Nephron progenitor cell (in vitro differentiated cells): ENCODE data around the gene CDK14.

Experiments used
- DNase-seq: peaks from one replicate; pipeline ENCODE4 v3.0.0; 2021
- H3K27ac Mint-ChIP-seq: 2 replicates; pipeline ENCODE4 v1.8.0; 2021; ENCODE audit warnings: mild to moderate bottlenecking, moderate library complexity, mixed read lengths
- H3K27me3 Mint-ChIP-seq: 2 replicates; pipeline ENCODE4 v1.8.0; 2021; ENCODE audit warnings: mild to moderate bottlenecking, low read depth, mixed read lengths; ENCODE audit not compliant: poor library complexity
- H3K36me3 Mint-ChIP-seq: 2 replicates; pipeline ENCODE4 v1.8.0; 2021; ENCODE audit warnings: low read depth, mixed read lengths
- H3K4me1 Mint-ChIP-seq: 2 replicates; pipeline ENCODE4 v1.8.0; 2021; ENCODE audit warnings: mixed read lengths
- H3K4me3 Mint-ChIP-seq: 2 replicates; pipeline ENCODE4 v1.8.0; 2021; ENCODE audit warnings: mild to moderate bottlenecking, moderate library complexity, mixed read lengths
- H3K9me3 Mint-ChIP-seq: 2 replicates; pipeline ENCODE4 v1.8.0; 2021; ENCODE audit warnings: mild to moderate bottlenecking, moderate library complexity, mixed read lengths
- CTCF ChIP-seq: fragments of 200-600 bp; sonication (generic); IDR thresholded peaks from 2 replicates; pipeline ENCODE4 v1.5.0; 2021; ENCODE audit warnings: antibody characterized with exemption

The CDK14 gene

GRCh38 chr7:90858546-90858945 is 262.4 kb downstream of the CDK14 start:
- no peak for DNase-seq
- Mint-ChIP-seq H3K36me3 (no peaks in the 10 kb centered on the region), H3K4me1 (peaks cover 29% of the 10 kb centered on the region), H3K27me3 (no peaks in the 10 kb centered on the region), H3K27ac (no peak overlapping the region), H3K4me3 (no peak overlapping the region), H3K9me3 (no peaks in the 10 kb centered on the region)
- no peak for TF ChIP-seq CTCF

DNA sequence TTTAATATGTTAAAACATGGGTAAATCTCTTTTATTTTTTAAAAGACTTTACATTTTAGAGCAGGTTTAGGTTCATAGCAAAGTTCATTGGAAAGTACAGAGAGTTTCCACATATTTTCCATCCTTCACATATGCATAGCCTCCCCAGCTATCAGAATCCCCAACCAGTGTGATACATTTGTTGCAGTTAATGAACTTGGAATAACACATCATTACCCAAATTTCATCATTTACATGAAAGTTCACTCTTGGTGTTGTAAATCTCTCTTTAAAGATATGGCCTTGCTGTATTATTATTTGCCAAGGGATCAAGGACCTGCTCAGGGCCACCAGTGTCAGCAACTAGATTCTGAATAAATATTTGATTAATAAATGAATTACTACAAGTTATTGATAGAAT is 263.4 kb downstream of the CDK14 start:
- H3K4me1 Mint-ChIP-seq, result peaks cover 29% of the 10 kb centered on the region
- TF ChIP-seq CTCF, result no peak
- H3K9me3 Mint-ChIP-seq, result no peaks in the 10 kb centered on the region
- H3K36me3 Mint-ChIP-seq, result no peaks in the 10 kb centered on the region
- DNase-seq, result no peak
- no peak overlapping the region for H3K4me3 Mint-ChIP-seq
- H3K27ac Mint-ChIP-seq, result no peak overlapping the region
- H3K27me3 Mint-ChIP-seq, result no peaks in the 10 kb centered on the region

DNA sequence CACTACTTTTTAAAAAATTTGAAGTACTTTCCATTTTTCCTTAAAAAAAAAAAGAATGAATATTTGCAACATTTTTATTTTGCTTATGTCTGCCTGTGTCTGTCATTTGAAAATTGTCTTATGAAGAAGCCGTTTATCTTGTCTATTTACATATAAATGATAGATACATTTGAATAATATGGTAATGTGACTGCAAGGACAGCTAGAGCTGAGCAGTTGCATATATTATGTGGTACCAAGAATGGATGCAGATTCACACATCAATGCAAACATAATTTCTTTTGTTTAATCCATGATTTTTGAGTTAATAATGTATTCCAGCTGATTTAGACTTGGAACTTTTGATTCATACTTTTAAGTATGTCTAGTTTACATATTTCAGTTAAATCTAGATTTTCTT is 268.0 kb downstream of the CDK14 start:
- no peak for DNase-seq
- TF ChIP-seq CTCF, result no peak
- no peak overlapping the region for H3K27ac Mint-ChIP-seq
- H3K4me3 Mint-ChIP-seq, result no peak overlapping the region
- H3K4me1 Mint-ChIP-seq, result peaks cover 8% of the 10 kb centered on the region
- no peaks in the 10 kb centered on the region for H3K9me3 Mint-ChIP-seq
- H3K27me3 Mint-ChIP-seq, result no peaks in the 10 kb centered on the region
- H3K36me3 Mint-ChIP-seq, result no peaks in the 10 kb centered on the region

DNA sequence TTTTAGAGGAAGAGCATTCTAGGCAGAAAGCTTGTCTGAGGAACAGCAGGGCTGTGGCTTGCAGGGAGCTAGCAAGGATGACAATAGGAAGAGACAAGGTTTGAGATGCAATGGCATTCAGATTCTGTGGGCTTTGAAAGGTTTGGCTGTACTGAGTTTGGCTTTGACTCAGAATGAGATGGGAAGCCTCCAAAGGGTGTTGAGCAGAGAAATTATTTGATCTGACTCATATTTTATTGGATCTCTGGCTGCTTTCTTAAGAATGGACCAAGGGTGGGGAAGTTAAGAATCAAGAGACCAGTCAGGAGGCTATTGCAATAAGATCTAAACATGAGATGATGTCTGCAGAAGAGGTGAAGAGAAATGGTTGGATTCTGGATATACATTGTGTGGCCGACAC is 273.2 kb downstream of the CDK14 start:
- DNase-seq, result no peak
- peak overlapping the region; percentile 6 for H3K27ac Mint-ChIP-seq
- H3K9me3 Mint-ChIP-seq, result no peaks in the 10 kb centered on the region
- no peak for TF ChIP-seq CTCF
- H3K4me1 Mint-ChIP-seq, result no peaks in the 10 kb centered on the region
- no peak overlapping the region for H3K4me3 Mint-ChIP-seq
- H3K36me3 Mint-ChIP-seq, result no peaks in the 10 kb centered on the region
- H3K27me3 Mint-ChIP-seq, result no peaks in the 10 kb centered on the region

GRCh38 chr7:90876701-90877100 is 280.6 kb downstream of the CDK14 start:
- no peaks in the 10 kb centered on the region for H3K27me3 Mint-ChIP-seq
- no peak overlapping the region for H3K27ac Mint-ChIP-seq
- H3K4me1 Mint-ChIP-seq, result peaks cover 9% of the 10 kb centered on the region
- DNase-seq, result no peak
- peaks cover 24% of the 10 kb centered on the region for H3K36me3 Mint-ChIP-seq
- H3K4me3 Mint-ChIP-seq, result no peak overlapping the region
- H3K9me3 Mint-ChIP-seq, result no peaks in the 10 kb centered on the region
- TF ChIP-seq CTCF, result no peak

GRCh38 chr7:90877201-90877600 is 281.1 kb downstream of the CDK14 start:
- H3K27me3 Mint-ChIP-seq, result no peaks in the 10 kb centered on the region
- peaks cover 2% of the 10 kb centered on the region for H3K9me3 Mint-ChIP-seq
- no peak overlapping the region for H3K27ac Mint-ChIP-seq

More at GRCh38 chr7:90877201-90877600, 281.1 kb downstream of the CDK14 start:
- H3K4me1 Mint-ChIP-seq, result peaks cover 9% of the 10 kb centered on the region
- H3K4me3 Mint-ChIP-seq, result no peak overlapping the region
- DNase-seq, result no peak
- TF ChIP-seq CTCF, result no peak
- peaks cover 24% of the 10 kb centered on the region for H3K36me3 Mint-ChIP-seq
